GM12878 (cell line): ENCODE measurements around the gene RPS2. TPM values are rescaled to one million over a fixed set of nuclear protein-coding genes. Genes with fewer than 3 reads are reported as not detected.

Experiments used
- ATAC-seq: fragments of 200-7000 bp; cut with Tn5 transposase; 3 replicates; pipeline ENCODE4 v1.9.1; 2020; ENCODE audit warnings: mild to moderate bottlenecking, moderate library complexity
- BruUV-seq: library from RNA; stranded (reverse); fragments of 400-500 nt; replicated peaks from 2 replicates; lab custom pipeline; 2021; lab: Mats Ljungman, UMichigan
- CTCF ChIA-PET: fragments of 300-600 bp; sonication (Branson Sonifier 250); formaldehyde crosslinking; extraction: SDS; loops from one replicate; lab custom pipeline; 2021; ENCODE audit warnings: inconsistent platforms; lab: Yijun Ruan, JAX
- POLR2A ChIA-PET: fragments of 350-600 bp; formaldehyde crosslinking; extraction: SDS; loops from one replicate; lab custom pipeline; 2021; ENCODE audit warnings: inconsistent platforms; lab: Charles Lee
- RAD21 ChIA-PET: fragments of 300-600 bp; sonication (Branson Sonifier 250); formaldehyde crosslinking; loops from one replicate; lab custom pipeline; 2023; ENCODE audit warnings: antibody characterized with exemption; ENCODE audit not compliant: unreplicated experiment; lab: Charles Lee
- SMC1A ChIA-PET: fragments of 300-600 bp; sonication (Branson Sonifier 250); formaldehyde crosslinking; loops from one replicate; lab custom pipeline; 2023; ENCODE audit not compliant: unreplicated experiment, uncharacterized antibody; lab: Charles Lee
- DNase-seq: peaks from one replicate; pipeline ENCODE4 v3.0.0-alpha.2; 2011; ENCODE audit warnings: low read depth, low spot score
- FAIRE-seq: peaks from 3 replicates; lab custom pipeline; 2011; peaks lifted over from hg19 to GRCh38; lab: Jason Lieb, UNC
- H2AFZ ChIP-seq: 2 replicates; pipeline ENCODE4 v1.6.0; 2011; ENCODE audit warnings: low read depth, low read length, control low read depth; ENCODE audit not compliant: control insufficient read depth
- H3K27ac ChIP-seq: 2 replicates; pipeline ENCODE4 v1.5.1; 2011; ENCODE audit warnings: control low read depth; ENCODE audit not compliant: control insufficient read depth, insufficient read depth
- H3K27me3 ChIP-seq, 2 experiments: replicated peaks in 1 of 2; 2 replicates each; pipeline versions ENCODE4 v1.6.0 to v1.6.1; 2011; ENCODE audit warnings: low read length in 1 of 2; ENCODE audit not compliant: control insufficient read depth in 2 of 2, insufficient read depth in 2 of 2
- H3K36me3 ChIP-seq, 2 experiments: 2 replicates each; pipeline ENCODE4 v1.5.1; 2011; ENCODE audit warnings: low read length in 1 of 2; ENCODE audit not compliant: control insufficient read depth in 2 of 2, insufficient read depth in 2 of 2
- H3K4me1 ChIP-seq: 2 replicates; pipeline ENCODE4 v1.6.1; 2011; ENCODE audit warnings: mild to moderate bottlenecking, low read length, moderate library complexity, mixed read lengths; ENCODE audit not compliant: control insufficient read depth, insufficient read depth
- H3K4me2 ChIP-seq: 2 replicates; pipeline ENCODE4 v1.6.0; 2011; ENCODE audit warnings: control low read depth; ENCODE audit not compliant: control insufficient read depth, insufficient read depth
- H3K4me3 ChIP-seq: fragments of 200-600 bp; sonication (generic); 2 replicates; pipeline ENCODE4 v1.5.1; 2016
- H3K79me2 ChIP-seq: 2 replicates; pipeline ENCODE4 v1.6.0; 2011; ENCODE audit warnings: low read length; ENCODE audit not compliant: control insufficient read depth, insufficient read depth
- H3K9ac ChIP-seq: 2 replicates; pipeline ENCODE4 v1.8.0; 2011; ENCODE audit warnings: low read length, control low read depth, mixed read lengths; ENCODE audit not compliant: control insufficient read depth, insufficient read depth
- H3K9me3 ChIP-seq: replicated peaks from 3 replicates; pipeline ENCODE4 v1.5.1; 2011; ENCODE audit warnings: mild to moderate bottlenecking, low read length; ENCODE audit not compliant: control insufficient read depth, insufficient read depth
- H4K20me1 ChIP-seq: 2 replicates; pipeline ENCODE4 v1.6.0; 2011; ENCODE audit not compliant: control insufficient read depth, insufficient read depth
- ATF7 ChIP-seq: fragments of 450-650 bp; IDR thresholded peaks from 2 replicates; pipeline ENCODE4 v1.6.1; 2016; ENCODE audit warnings: low read depth, mild to moderate bottlenecking
- BHLHE40 ChIP-seq, 2 experiments: fragments of 450-650 bp in 1 of 2; IDR thresholded peaks; 2 replicates each; pipeline ENCODE4 v1.6.1; 2011 to 2017; ENCODE audit warnings: low read depth in 2 of 2, borderline replicate concordance in 1 of 2, improper control_type of control experiment in 1 of 2, low read length in 1 of 2, mild to moderate bottlenecking in 1 of 2
- FOXM1 ChIP-seq: IDR thresholded peaks from 2 replicates; pipeline ENCODE4 v1.6.1; 2012; ENCODE audit warnings: low read depth, mild to moderate bottlenecking, inconsistent platforms, low read length, moderate library complexity
- GATAD2B ChIP-seq: fragments of 450-650 bp; conservative IDR thresholded peaks from 2 replicates; pipeline ENCODE4 v1.6.1; 2017; ENCODE audit warnings: low read depth, mild to moderate bottlenecking, moderate library complexity
- IKZF2 ChIP-seq, 2 experiments: fragments of 450-650 bp; IDR thresholded peaks; 2 replicates each; pipeline ENCODE4 v1.6.1; 2017; ENCODE audit warnings: mild to moderate bottlenecking in 2 of 2, moderate library complexity in 2 of 2
- KLF5 ChIP-seq: fragments of 450-650 bp; IDR thresholded peaks from 2 replicates; pipeline ENCODE4 v1.6.1; 2014; ENCODE audit warnings: mild to moderate bottlenecking; ENCODE audit not compliant: partially characterized antibody
- MTA3 ChIP-seq: IDR thresholded peaks from 2 replicates; pipeline ENCODE4 v1.6.1; 2012; ENCODE audit warnings: low read length, inconsistent platforms, borderline replicate concordance
- NBN ChIP-seq: fragments of 450-650 bp; IDR thresholded peaks from 2 replicates; pipeline ENCODE4 v1.6.1; 2016
- POLR2AphosphoS2 ChIP-seq: IDR thresholded peaks from 2 replicates; pipeline ENCODE4 v1.6.1; 2011; ENCODE audit warnings: low read depth, mild to moderate bottlenecking, low read length, improper control_type of control experiment, moderate library complexity
- TCF12 ChIP-seq: IDR thresholded peaks from 2 replicates; pipeline ENCODE4 v1.6.1; 2011; ENCODE audit warnings: low read depth, mild to moderate bottlenecking, low read length
- WGBS: methylation state at CpG from one replicate; pipeline ENCODE4 v1.1.6; 2016; ENCODE audit warnings: low lambda C conversion rate; ENCODE audit not compliant: insufficient replicate concordance, insufficient coverage; ENCODE audit errors: missing lambda C conversion rate; 5-methylcytosine and 5-hydroxymethylcytosine counted together
- in situ Hi-C: fragments of 300-500 bp; cut with MboI; formaldehyde crosslinking; loops from 9 replicates; pipeline ENCODE4 v1.14.3; 2018; ENCODE audit warnings: mixed read lengths
- intact Hi-C: fragments of 100-400 bp; cut with micrococcal nuclease; formaldehyde crosslinking; loops from one replicate; pipeline ENCODE4 v1.14.2; 2022; ENCODE audit not compliant: unreplicated experiment
- polyA plus RNA-seq, 11 experiments: library from polyadenylated mRNA; depleted of rRNA in 4 of 11; unstranded in 6 of 11; stranded (reverse) in 5 of 11; fragments of >200 nt; fragmentation: Nextera tagmentation in 4 of 11; fragmentation: Illumina TruSeq in 1 of 11; extraction: Ambion mirVana in 4 of 11; extraction: Trizol in 1 of 11; gene quantifications; 1 replicate in 1 of 11; 2 replicates in 10 of 11; pipeline versions ENCODE4 v1.2.1 to v1.2.3, GENCODE V29; 2011 to 2016; ENCODE audit warnings: inconsistent platforms in 2 of 11, missing spikeins in 2 of 11, low read depth in 1 of 11
- total RNA-seq, 4 experiments: library from RNA; depleted of rRNA in 3 of 4; stranded (reverse); fragments of >200 nt in 3 of 4; fragmentation: Illumina TruSeq in 1 of 4; extraction: Trizol in 1 of 4; gene quantifications; 2 replicates each; pipeline versions ENCODE4 v1.2.1 to v1.2.3, GENCODE V29; 2013 to 2021
- TF ChIP-seq, protein P1 (sequence below): fragments of 450-650 bp; IDR thresholded peaks from 2 replicates; pipeline ENCODE4 v1.6.1; 2016; ENCODE audit warnings: mild to moderate bottlenecking, moderate library complexity, borderline replicate concordance

RPS2 gene
- total and polyA plus RNA-seq, 10 of the 15 experiments (the other 5 are each of a cell fraction or from before 2014, with no cell fraction given) = 1,295 to 7,121 (median 3,933) TPM

DNA sequence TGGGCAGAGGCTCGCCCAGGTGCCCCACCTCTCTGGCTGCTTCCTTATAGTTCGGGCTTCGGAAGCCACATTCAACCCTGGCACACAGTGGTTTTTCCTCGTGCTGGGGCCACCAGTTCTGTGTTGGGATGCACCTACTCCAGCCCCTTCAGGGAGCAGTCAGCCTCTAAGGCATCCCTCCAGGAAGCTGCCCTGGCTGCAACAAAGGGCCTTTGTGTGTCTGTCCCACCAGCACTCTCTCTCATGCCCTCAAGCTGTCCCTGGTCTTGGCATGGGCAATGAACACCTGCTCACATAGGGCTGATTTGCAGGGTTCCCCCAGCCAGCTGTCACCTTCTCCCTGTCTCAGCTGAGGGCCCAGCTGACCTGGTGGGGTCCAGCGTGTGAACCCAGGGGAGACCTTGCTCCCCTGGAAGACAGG lies 17.4 kb upstream of the RPS2 start:
- Histone ChIP-seq H3K4me3 (no peak overlapping the region), H3K9me3 (no peaks in the 10 kb centered on the region), H4K20me1 (no peaks in the 10 kb centered on the region), H3K4me1 (peaks cover 28% of the 10 kb centered on the region), H2AFZ (no peak overlapping the region), H3K27ac (no peak overlapping the region), H3K36me3 (peaks cover 5 to 18% of the 10 kb centered on the region in 2 experiments; a peak in 3 of 4 replicates), H3K27me3 (0 out of 4 replicates have a peak, but pooled peaks cover 0 to 5% of the 10 kb centered on the region in 2 experiments), H3K4me2 (no peak overlapping the region), H3K9ac (no peak overlapping the region), H3K79me2 (no peaks in the 10 kb centered on the region; the same call in none of the 2 replicates)
- no peak for FAIRE-seq
- in situ Hi-C loops = no loop called here
- TF ChIP-seq KLF5 (no peak), TCF12 (0 out of 2 replicates have a peak, but pooled peaks have one; percentile 3)
- no peak for DNase-seq
- SMC1A ChIA-PET = interaction anchor here (1.2 to 1.7 kb wide), 4 partner anchors 15 to 26 kb away, joined by 3 to 7 read pairs (median 4); partner anchors contain the start of gene RPS2
- ATAC-seq = no peak
- WGBS = 17% methylated on average over 5 of the region's 5 CpGs
- intact Hi-C loops = no loop called here
- POLR2A ChIA-PET = interaction anchor here (0.6 to 4.7 kb wide), 7 partner anchors 9 to 177 kb away, joined by 4 to 25 read pairs (median 7); partner anchors contain the start of genes MSRB1, NDUFB10, RPS2 and TBL3
- CTCF ChIA-PET = interaction anchor here (0.7 to 1.8 kb wide), 7 partner anchors 9 to 159 kb away, joined by 3 to 5 read pairs (median 5); partner anchors contain the start of gene RNF151
- RAD21 ChIA-PET = interaction anchor here (0.9 to 2.6 kb wide), 5 partner anchors 9 to 155 kb away, joined by 3 to 12 read pairs (median 5); partner anchors contain the start of genes FAHD1, HAGH and RPS2
- BruUV-seq = no TSS peak

DNA sequence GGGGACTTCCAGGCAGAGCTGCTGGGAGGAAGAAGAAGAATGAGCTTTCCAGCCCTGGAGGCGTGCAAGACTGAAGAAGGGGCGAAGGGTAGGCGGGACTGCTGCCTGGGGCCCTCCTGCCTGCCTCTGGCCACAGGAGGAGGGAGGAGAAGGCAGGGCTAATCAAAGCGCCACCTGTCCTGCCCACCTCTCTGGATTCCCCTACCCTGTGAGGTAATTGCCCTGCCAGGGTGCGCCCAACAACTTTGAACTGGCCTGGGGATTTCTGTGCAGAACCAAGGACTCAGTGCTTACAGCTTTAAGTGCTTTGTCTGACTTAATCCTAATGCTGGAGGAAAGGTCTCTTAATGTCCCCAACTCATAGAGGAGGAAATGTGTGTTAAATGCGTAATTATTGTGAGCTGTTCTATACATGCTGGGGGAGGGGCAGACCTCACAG lies 16.8 kb upstream of the RPS2 start, which contains the start of gene NOXO1:
Gene NOXO1, minus strand, starts transcription at position 72 of the 439 bp plus-strand sequence. CDS start 290 bp downstream, outside the sequence.
- 0 out of 4 replicates have a peak, but pooled peaks cover 0 to 5% of the 10 kb centered on the region in 2 experiments for H3K27me3 ChIP-seq
- no peak within 1 kb of the TSS for H3K4me2 ChIP-seq
- FAIRE-seq (no peak), ATAC-seq (peak; percentile 66), DNase-seq (no peak)
- H3K9me3 ChIP-seq = no peaks in the 10 kb centered on the region
- H3K36me3 ChIP-seq = peaks cover 5 to 21% of the 10 kb centered on the region in 2 experiments; a peak in 3 of 4 replicates
- CTCF ChIA-PET = interaction anchor here (0.6 to 1.8 kb wide), 7 partner anchors 10 to 173 kb away, joined by 3 to 6 read pairs (median 5); partner anchors contain the start of gene RNF151
- intact Hi-C loops (no loop called here), in situ Hi-C loops (no loop called here)
- SMC1A ChIA-PET = interaction anchor here (1.2 to 1.7 kb wide), 3 partner anchors 16 to 27 kb away, joined by 3 to 7 read pairs (median 5); partner anchors contain the start of gene RPS2
- RAD21 ChIA-PET = interaction anchor here (1.0 to 2.6 kb wide), 6 partner anchors 10 to 159 kb away, joined by 3 to 12 read pairs (median 6); partner anchors contain the start of genes RPS2 and TBL3
- H3K27ac ChIP-seq = no peak within 1 kb of the TSS
- H4K20me1 ChIP-seq = no peaks in the 10 kb centered on the region
- no TSS peak for BruUV-seq
- WGBS = 0% methylated on average over 6 of the region's 6 CpGs
- H2AFZ ChIP-seq = no peak within 1 kb of the TSS
- no peaks in the 10 kb centered on the region; the same call in none of the 2 replicates for H3K79me2 ChIP-seq
- peaks cover 28% of the 10 kb centered on the region for H3K4me1 ChIP-seq
- POLR2A ChIA-PET = interaction anchor here (1.5 to 4.7 kb wide), 6 partner anchors 10 to 38 kb away, joined by 4 to 25 read pairs (median 12); partner anchors contain the start of genes MSRB1, NDUFB10, RPS2 and TBL3
- H3K9ac ChIP-seq = no peak within 1 kb of the TSS
- H3K4me3 ChIP-seq = no peak within 1 kb of the TSS
- TF ChIP-seq ATF7 (peak; percentile 75), FOXM1 (no peak), GATAD2B (peak; percentile 51; the same call in 1 of the 2 replicates), BHLHE40 (IDR thresholded peaks at IDR 0.05; ENCODE audit: borderline replicate concordance in 1 of 2, low read depth in 2 of 2, low read length in 1 of 2) (peak in 1 of 2 experiments; percentile 8; a peak in 1 of 4 replicates), POLR2AphosphoS2 (no peak), MTA3 (peak; percentile 70; the same call in 1 of the 2 replicates), TCF12 (0 out of 2 replicates have a peak, but pooled peaks have one; percentile 25), IKZF2 (IDR thresholded peaks at IDR 0.05) (0 out of 4 replicates have a peak, but pooled peaks of 1 of the 2 experiments have one; percentile 9), NBN (0 out of 2 replicates have a peak, but pooled peaks have one; percentile 50)
- TF ChIP-seq, protein P1, sequence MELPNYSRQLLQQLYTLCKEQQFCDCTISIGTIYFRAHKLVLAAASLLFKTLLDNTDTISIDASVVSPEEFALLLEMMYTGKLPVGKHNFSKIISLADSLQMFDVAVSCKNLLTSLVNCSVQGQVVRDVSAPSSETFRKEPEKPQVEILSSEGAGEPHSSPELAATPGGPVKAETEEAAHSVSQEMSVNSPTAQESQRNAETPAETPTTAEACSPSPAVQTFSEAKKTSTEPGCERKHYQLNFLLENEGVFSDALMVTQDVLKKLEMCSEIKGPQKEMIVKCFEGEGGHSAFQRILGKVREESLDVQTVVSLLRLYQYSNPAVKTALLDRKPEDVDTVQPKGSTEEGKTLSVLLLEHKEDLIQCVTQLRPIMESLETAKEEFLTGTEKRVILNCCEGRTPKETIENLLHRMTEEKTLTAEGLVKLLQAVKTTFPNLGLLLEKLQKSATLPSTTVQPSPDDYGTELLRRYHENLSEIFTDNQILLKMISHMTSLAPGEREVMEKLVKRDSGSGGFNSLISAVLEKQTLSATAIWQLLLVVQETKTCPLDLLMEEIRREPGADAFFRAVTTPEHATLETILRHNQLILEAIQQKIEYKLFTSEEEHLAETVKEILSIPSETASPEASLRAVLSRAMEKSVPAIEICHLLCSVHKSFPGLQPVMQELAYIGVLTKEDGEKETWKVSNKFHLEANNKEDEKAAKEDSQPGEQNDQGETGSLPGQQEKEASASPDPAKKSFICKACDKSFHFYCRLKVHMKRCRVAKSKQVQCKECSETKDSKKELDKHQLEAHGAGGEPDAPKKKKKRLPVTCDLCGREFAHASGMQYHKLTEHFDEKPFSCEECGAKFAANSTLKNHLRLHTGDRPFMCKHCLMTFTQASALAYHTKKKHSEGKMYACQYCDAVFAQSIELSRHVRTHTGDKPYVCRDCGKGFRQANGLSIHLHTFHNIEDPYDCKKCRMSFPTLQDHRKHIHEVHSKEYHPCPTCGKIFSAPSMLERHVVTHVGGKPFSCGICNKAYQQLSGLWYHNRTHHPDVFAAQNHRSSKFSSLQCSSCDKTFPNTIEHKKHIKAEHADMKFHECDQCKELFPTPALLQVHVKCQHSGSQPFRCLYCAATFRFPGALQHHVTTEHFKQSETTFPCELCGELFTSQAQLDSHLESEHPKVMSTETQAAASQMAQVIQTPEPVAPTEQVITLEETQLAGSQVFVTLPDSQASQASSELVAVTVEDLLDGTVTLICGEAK = no peak
